ENCODE results near the gene SLC27A6.
"Not testable (repeated sequence)": the region's sequence is repeated elsewhere in the genome, so short reads cannot be mapped to it uniquely, and the experiment has no call there.

SLC27A6 gene
- 0 to 0.18 (median 0) reads per million in 4 experiments for total RNA-seq

DNA sequence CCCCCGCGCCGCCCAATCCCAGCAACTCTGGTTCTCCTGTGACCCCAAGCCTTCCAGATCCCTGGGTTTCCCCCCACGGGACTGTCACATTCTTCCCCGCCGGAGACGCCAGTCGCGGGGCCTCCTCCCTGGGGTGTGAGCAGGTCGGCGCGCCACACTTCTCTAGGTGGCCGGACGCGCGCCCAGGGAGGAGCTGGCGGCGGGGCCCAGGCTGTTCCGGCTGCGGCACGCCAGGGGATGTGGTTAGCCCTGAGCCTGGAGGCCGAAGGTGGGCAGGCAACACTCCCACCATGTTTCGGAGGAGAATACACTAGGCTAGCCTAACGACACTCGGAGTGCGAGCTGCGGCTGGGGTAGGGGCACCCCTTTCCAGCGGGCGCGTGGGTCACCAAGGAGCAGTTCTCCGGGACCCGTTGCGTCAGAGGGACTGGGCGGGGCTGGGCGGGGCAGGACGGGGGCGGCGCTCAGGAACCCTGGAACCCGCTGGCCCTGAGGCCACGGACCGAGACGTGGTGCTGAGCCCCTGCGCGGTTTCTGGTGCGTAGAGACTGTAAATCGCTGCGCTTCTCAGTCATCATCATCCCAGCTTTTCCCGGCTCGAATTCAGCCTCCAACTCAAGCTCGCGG, at the start of gene SLC27A6:
TSS of gene SLC27A6 (plus strand) at position 478 of the 627 bp plus-strand sequence. CDS start 650 bp downstream, outside the sequence.
- no peak for DNase-seq

- no peak for DNase-seq
Measured at GRCh38 chr5:128919542-128919941, 45.7 kb upstream of the SLC27A6 start.

- no peak for DNase-seq
Measured at GRCh38 chr5:128920345-128921215, 44.7 kb upstream of the SLC27A6 start.

- DNase-seq, result no peak
Measured at GRCh38 chr5:128924299-128924698, 41.0 kb upstream of the SLC27A6 start.

DNA sequence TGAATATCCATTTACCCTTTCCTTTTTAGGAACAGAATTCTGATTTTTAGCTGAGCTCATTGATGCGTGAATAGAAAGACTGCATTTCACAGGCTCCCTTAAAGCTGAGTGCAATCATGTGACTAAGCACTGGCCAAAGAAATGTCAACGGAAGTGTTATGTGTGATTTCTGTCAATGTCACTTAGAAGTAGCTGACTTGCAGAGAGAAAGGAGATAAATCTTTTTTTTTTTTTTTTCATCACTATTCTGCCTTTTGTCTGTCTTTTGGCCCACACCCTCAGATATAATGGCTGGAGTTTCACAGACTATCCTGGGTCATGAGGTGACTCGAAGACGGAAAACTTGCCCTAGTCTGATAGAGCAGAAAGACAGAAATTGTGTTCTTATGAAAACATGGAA, 39.3 kb upstream of the SLC27A6 start:
- DNase-seq, result no peak

DNA sequence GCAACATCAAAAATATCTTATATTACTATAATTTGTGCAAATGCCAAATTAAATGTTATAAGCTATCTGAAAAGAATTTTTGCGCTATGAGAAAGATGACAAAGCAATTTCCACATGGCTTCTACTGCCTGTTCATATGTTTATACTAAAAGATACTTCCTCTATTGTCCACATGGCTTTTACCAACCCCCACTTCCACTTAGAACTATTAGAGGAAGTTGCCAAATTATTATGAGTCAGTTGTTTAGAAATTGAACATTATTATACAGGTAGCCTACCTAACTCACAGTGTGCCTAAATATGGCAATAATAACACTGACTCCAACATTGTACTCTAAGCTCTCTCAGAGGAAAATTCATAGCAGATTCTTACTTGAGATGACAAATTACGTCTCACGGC, 37.6 kb upstream of the SLC27A6 start:
- DNase-seq, result no peak

DNA sequence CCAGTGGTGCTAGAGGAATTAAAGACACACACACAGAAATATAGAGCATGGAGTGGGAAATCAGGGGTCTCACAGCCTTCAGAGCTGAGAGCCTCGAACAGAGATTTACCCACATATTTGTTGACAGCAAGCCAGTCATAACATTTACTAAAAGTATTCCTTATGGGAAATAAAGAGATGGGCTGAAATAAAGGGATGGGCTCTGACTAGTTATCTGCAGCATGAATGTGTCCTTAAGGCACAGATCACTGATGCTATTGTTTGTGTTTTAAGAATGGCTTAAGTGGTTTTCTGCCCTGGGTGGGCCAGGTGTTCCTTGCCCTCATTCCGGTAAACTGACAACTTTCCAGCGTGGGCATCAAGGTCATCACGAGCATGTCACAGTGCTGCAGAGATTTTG, 33.1 kb upstream of the SLC27A6 start:
- not testable (repeated sequence) for DNase-seq

DNA sequence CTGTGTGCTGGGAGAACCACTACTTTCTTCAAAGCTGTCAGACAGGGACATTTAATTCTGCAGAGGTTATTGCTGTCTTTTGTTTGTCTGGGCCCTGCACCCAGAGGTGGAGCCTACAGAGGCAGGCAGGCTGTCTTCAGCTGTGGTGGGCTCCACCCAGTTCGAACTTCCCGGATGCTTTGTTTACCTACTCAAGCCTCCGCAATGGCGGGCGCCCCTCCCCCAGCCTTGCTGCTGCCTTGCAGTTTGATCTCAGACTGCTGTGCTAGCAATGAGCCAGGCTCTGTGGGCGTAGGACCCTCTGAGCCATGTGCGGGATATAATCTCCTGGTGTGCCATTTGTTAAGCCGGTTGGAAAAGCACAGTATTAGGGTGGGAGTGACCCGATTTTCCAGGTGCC, 22.2 kb upstream of the SLC27A6 start:
- not testable (repeated sequence) for DNase-seq

- DNase-seq, result no peak
Measured at GRCh38 chr5:128949847-128950546, 15.3 kb upstream of the SLC27A6 start.

DNA sequence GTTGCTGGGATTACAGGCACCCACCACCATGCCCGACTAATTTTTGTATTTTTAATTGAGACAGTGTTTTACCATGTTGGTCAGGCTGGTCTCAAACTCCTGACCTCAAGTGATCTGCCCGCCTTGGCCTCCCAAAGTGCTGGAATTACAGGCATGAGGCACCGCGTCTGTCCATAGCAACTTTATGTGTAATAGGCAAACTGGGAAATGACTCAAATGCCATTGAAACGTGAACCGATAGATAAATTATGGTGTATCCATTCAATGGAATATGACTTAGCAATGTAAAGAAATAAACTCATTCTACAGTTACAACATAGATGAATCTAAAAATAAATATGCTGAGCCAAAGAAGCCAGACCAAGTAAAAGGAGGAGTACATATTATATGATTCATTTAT, 14.0 kb upstream of the SLC27A6 start:
- not testable (repeated sequence) for DNase-seq

GRCh38 chr5:128956164-128956563, 9.1 kb upstream of the SLC27A6 start:
- DNase-seq, result no peak

DNA sequence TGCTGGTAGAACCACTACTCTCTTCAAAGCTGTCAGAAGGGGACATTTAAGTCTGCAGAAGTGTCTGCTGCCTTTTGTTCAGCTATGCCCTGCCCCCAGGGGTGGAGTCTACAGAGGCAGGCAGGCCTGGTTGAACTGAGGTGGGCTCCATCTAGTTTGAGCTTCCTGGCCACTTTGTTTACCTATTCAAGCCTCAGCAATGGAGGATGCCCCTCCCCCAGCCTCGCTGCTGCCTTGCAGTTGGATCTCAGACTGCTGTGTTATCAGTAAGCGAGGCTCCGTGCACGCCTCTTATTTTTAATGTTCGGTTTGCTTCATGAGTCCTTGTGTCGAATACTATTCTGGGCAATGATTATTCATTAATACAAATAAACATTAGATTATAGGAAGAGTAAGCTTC, 3.1 kb upstream of the SLC27A6 start:
- no peak for DNase-seq

DNA sequence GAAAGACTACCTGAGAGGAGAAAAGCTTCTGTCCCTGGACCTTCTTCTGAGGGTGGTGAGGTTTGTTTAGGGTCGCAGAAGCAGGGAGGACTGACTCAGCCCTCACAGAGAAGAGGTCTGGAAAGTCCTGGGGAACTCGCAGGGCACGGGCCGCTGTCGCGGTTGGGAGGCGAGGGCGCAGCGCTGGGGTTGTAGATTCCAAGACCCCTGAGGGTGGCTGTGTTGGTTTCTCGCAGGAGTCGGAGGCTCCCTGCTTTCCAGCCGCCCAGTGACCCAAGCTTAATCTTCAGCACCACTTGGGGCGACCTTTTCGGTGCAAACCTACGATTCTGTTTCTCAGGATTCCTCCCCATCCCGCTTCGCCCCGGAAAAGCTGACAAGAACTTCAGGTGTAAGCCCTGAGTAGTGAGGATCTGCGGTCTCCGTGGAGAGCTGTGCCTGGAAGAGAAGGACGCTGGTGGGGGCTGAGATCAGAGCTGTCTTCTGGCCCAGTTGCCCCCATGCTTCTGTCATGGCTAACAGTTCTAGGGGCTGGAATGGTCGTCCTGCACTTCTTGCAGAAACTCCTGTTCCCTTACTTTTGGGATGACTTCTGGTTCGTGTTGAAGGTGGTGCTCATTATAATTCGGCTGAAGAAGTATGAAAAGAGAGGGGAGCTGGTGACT, 482 bp downstream of the SLC27A6 start:
- no peak for DNase-seq

GRCh38 chr5:128966375-128966774, 1.1 kb downstream of the SLC27A6 start:
- DNase-seq, result no peak

DNA sequence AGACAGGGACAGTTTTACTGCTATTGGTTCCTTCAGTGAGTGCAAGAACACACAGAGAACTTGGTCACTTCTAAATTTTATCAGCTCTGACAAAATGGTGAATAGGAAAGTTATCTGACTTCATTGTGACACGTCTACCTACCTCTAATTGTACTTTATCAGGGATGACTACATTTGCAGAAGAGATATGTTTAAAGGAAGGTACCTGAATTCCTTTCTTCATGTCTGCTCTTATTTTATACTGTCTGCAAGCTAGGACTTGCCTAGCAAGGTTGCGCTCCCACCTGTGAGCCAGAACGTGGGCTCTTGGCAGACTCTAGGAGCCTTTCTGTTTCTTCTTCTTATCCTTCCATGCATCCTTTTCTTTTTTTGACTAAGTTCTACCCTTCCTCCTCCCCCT, 1.6 kb downstream of the SLC27A6 start:
- DNase-seq, result no peak

DNA sequence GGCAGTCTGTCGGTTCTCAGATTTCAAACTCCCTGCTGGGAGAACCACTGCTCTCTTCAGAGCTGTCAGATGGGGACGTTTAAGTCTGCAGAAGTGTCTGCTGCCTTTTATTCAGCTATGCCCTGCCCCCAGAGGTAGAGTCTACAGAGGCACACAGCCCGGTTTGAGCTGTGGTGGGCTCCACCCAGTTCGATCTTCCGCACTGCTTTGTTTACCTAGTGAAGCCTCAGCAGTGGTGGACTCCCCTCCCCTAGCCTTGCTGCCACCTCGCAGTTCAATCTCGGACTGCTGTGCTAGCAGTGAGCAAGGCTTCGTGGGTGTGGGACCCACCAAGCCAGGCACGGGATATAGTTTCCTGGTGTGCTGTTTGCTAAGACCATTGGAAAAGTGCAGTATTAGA, 8.0 kb downstream of the SLC27A6 start:
- no peak for DNase-seq

GRCh38 chr5:128974567-128974966, 9.3 kb downstream of the SLC27A6 start:
- DNase-seq, result no peak

- DNase-seq, result no peak
Measured at GRCh38 chr5:128979761-128980160, 14.5 kb downstream of the SLC27A6 start.

GRCh38 chr5:128980917-128981316, 15.6 kb downstream of the SLC27A6 start:
- no peak for DNase-seq

DNA sequence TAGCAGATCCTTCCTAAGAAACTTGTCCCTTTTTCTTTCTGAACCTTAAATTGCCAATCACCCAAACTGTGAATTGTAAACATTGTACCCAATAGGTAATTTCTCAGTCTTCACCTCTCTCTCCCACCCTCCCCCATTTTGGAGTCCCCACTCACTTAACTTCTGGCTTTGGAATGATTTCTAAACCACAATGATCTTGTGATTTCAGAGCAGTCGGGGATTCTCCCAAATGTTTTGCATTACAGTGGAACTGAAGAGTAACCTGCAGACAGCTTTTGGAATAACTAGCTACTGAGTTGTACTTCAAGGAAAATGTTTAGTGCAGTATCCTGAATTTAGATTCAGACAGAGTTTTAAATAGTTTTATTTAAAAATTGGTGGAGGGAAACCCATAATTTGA, 19.2 kb downstream of the SLC27A6 start:
- DNase-seq, result no peak

DNA sequence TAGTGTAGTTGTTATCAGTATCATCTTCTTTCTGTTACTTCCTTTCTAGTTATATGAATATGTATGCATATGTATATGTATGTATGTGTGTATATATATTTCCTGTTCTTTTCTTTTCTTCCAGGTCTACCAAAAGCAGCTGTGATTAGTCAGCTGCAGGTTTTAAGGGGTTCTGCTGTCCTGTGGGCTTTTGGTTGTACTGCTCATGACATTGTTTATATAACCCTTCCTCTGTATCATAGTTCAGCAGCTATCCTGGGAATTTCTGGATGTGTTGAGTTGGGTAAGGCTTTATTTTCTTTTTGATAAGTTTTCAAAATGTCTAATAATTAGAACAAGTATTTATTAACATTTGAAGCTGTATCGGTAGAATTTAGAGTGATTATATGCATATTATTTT, 23.2 kb downstream of the SLC27A6 start:
- no peak for DNase-seq

DNA sequence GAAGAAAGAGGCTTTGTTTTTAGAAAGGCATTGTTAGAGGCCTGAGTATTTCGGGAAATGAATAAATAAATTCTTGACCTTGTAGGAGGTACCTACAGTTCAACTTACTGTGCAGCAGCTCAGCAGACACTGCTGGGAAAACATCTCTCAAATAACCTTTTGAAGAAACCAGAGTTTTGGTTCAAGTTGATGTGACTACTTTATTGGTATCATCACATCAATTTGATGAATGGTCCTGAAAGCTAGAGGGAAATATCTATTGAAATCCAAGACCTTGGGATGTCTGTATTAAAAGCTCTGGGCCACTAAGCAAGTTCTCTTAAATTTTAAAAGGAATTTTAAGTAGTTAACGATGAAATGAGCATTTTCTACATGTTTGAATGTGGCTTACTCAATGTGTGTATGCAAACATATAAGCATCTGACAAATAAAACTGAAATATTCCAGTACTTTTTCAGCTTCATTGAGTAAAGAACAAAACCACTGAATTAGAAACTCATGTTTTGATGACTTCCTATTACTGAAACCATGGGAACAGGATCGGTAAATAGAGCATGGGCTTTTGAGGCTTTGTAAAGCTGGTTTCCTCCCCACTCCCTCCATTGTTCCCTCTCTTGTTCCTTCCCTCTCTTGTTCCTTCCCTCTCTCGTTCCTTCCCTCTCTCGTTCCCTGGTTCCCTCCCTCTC, 36.7 kb downstream of the SLC27A6 start:
- DNase-seq, result no peak

DNA sequence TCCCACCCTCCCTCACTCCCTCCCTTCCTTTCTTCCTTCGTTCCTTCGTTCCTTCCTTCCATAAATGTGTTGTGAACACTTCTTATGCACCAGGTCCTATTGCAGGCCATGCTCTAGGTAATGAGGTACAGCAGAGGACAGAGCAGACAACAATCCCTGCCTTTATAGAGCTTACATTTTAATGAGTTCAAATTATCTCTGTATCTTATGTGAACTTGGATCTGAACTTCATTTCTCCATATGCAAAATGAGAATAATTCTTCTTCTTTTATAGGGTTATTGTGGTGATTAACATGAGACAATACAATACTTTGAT, 37.2 kb downstream of the SLC27A6 start:
- no peak for DNase-seq

Measured in effector CD8-positive, alpha-beta T cell (primary cell).